Caco-2 (cell line): ENCODE results near the gene DSP. TPM values are rescaled to one million over a fixed set of nuclear protein-coding genes. Genes with fewer than 3 reads are reported as not detected.

Source experiments
- BruUV-seq: library from RNA; stranded (reverse); fragments of 400-500 nt; replicated peaks from 2 replicates; lab custom pipeline; 2021; lab: Mats Ljungman, UMichigan
- CTCF ChIA-PET: fragments of 300-600 bp; sonication (Branson Sonifier 250); formaldehyde crosslinking; loops from one replicate; lab custom pipeline; 2022; ENCODE audit warnings: antibody characterized with exemption; lab: Charles Lee
- POLR2A ChIA-PET: fragments of 300-600 bp; sonication (Branson Sonifier 250); formaldehyde crosslinking; loops from one replicate; lab custom pipeline; 2022; ENCODE audit warnings: antibody characterized with exemption; lab: Charles Lee
- DNase-seq, 2 experiments: peaks; one replicate each; pipeline versions ENCODE4 v3.0.0 to v3.0.0-alpha.2; 2020 to 2022
- H3K27me3 ChIP-seq: replicated peaks from 2 replicates; pipeline ENCODE4 v1.6.0; 2011; ENCODE audit warnings: low read length; ENCODE audit not compliant: control insufficient read depth, insufficient read depth
- H3K36me3 ChIP-seq: 2 replicates; pipeline ENCODE4 v1.5.1; 2011; ENCODE audit warnings: low read length; ENCODE audit not compliant: control insufficient read depth, insufficient read depth
- H3K4me1 ChIP-seq: fragments of 250-450 bp; sonication (Bioruptor Pico); 2 replicates; pipeline ENCODE4 v1.5.1; 2020; ENCODE audit warnings: mild to moderate bottlenecking
- H3K4me3 ChIP-seq: 2 replicates; pipeline ENCODE4 v1.5.1; 2011; ENCODE audit warnings: low read depth, mild to moderate bottlenecking, control low read depth, low read length
- H3K9me3 ChIP-seq: fragments of 250-450 bp; sonication (Bioruptor Pico); 2 replicates; pipeline ENCODE4 v1.5.1; 2020; ENCODE audit warnings: mild to moderate bottlenecking, moderate library complexity
- H3K27ac Mint-ChIP-seq: one replicate; pipeline ENCODE4 v1.8.0; 2022; ENCODE audit warnings: mixed read lengths; ENCODE audit not compliant: unreplicated experiment
- H3K27me3 Mint-ChIP-seq: one replicate; pipeline ENCODE4 v1.8.0; 2022; ENCODE audit warnings: mixed read lengths; ENCODE audit not compliant: insufficient read depth, unreplicated experiment
- H3K36me3 Mint-ChIP-seq: one replicate; pipeline ENCODE4 v1.8.0; 2022; ENCODE audit warnings: mild to moderate bottlenecking, mixed read lengths; ENCODE audit not compliant: insufficient read depth, unreplicated experiment
- H3K4me1 Mint-ChIP-seq: one replicate; pipeline ENCODE4 v1.8.0; 2022; ENCODE audit warnings: low read depth, mixed read lengths; ENCODE audit not compliant: unreplicated experiment
- H3K4me3 Mint-ChIP-seq: one replicate; pipeline ENCODE4 v1.8.0; 2022; ENCODE audit warnings: mild to moderate bottlenecking, moderate library complexity, mixed read lengths; ENCODE audit not compliant: unreplicated experiment
- H3K9me3 Mint-ChIP-seq: one replicate; pipeline ENCODE4 v1.8.0; 2022; ENCODE audit warnings: mixed read lengths; ENCODE audit not compliant: unreplicated experiment
- CTCF ChIP-seq, 2 experiments: fragments of 200-600 bp in 1 of 2; IDR thresholded peaks; 1 replicate in 1 of 2; 2 replicates in 1 of 2; pipeline versions ENCODE4 v1.5.1 to v1.8.0; 2011 to 2022; ENCODE audit warnings: antibody characterized with exemption in 1 of 2, control low read depth in 1 of 2, inconsistent platforms in 1 of 2, low read depth in 1 of 2, low read length in 1 of 2, mild to moderate bottlenecking in 1 of 2, moderate library complexity in 1 of 2; ENCODE audit not compliant: insufficient read depth in 1 of 2, severe bottlenecking in 1 of 2, unreplicated experiment in 1 of 2
- intact Hi-C: fragments of 100-400 bp; cut with micrococcal nuclease; formaldehyde crosslinking; loops from one replicate; pipeline ENCODE4 v1.10.0; 2022; ENCODE audit not compliant: unreplicated experiment
- total RNA-seq: library from RNA; stranded (reverse); gene quantifications from 2 replicates; pipeline ENCODE4 v1.2.3, GENCODE V29; 2022

The DSP gene
- total RNA-seq, 1 experiment from 2014 or later, result 191 TPM

- no peak overlapping the region for H3K4me3 ChIP-seq
- peaks cover 24% of the 10 kb centered on the region for H3K4me1 ChIP-seq
- H3K27me3 ChIP-seq, result no peaks in the 10 kb centered on the region
- no peaks in the 10 kb centered on the region for H3K9me3 ChIP-seq
- H3K4me1 Mint-ChIP-seq, result peaks cover 15% of the 10 kb centered on the region
- H3K27ac Mint-ChIP-seq, result no peak overlapping the region
- H3K36me3 ChIP-seq, result no peaks in the 10 kb centered on the region
- no peaks in the 10 kb centered on the region for H3K36me3 Mint-ChIP-seq
- no peak overlapping the region for H3K4me3 Mint-ChIP-seq
- DNase-seq, result no peak
- no peaks in the 10 kb centered on the region for H3K9me3 Mint-ChIP-seq
- intact Hi-C loops, result no loop called here
- no peaks in the 10 kb centered on the region for H3K27me3 Mint-ChIP-seq
- ChIA-PET CTCF (interaction anchor here (0.7 kb wide), 1 partner anchor 115 kb away, joined by 4 read pairs; no protein-coding TSS in a partner anchor), POLR2A (no interaction called here)
- BruUV-seq, result no TSS peak
- no peak for TF ChIP-seq CTCF (IDR thresholded peaks at IDR 0.05; ENCODE audit: insufficient read depth in 1 of 2, low read depth in 1 of 2, low read length in 1 of 2, severe bottlenecking in 1 of 2, unreplicated experiment in 1 of 2)
These were observed 7.3 kb upstream of the DSP start for GRCh38 chr6:7534192-7534591.

- Mint-ChIP-seq H3K4me3 (no peak overlapping the region), H3K36me3 (peaks cover 1% of the 10 kb centered on the region), H3K9me3 (no peaks in the 10 kb centered on the region), H3K27me3 (no peaks in the 10 kb centered on the region), H3K4me1 (peaks cover 15% of the 10 kb centered on the region), H3K27ac (no peak overlapping the region)
- intact Hi-C loops, result no loop called here
- Histone ChIP-seq H3K4me1 (peaks cover 31% of the 10 kb centered on the region), H3K9me3 (no peaks in the 10 kb centered on the region), H3K27me3 (no peaks in the 10 kb centered on the region), H3K36me3 (no peaks in the 10 kb centered on the region), H3K4me3 (no peak overlapping the region)
- DNase-seq, result no peak
- ChIA-PET CTCF (interaction anchor here (0.7 kb wide), 1 partner anchor 71 kb away, joined by 3 read pairs; no protein-coding TSS in a partner anchor), POLR2A (no interaction called here)
- BruUV-seq, result no TSS peak
- TF ChIP-seq CTCF (IDR thresholded peaks at IDR 0.05; ENCODE audit: insufficient read depth in 1 of 2, low read depth in 1 of 2, low read length in 1 of 2, severe bottlenecking in 1 of 2, unreplicated experiment in 1 of 2), result no peak
These were observed 6.0 kb upstream of the DSP start for GRCh38 chr6:7535498-7535897.

GRCh38 chr6:7537565-7538174 lies 3.8 kb upstream of the DSP start:
- Mint-ChIP-seq H3K27ac (no peak overlapping the region), H3K36me3 (peaks cover 17% of the 10 kb centered on the region), H3K4me1 (peaks cover 15% of the 10 kb centered on the region), H3K9me3 (no peaks in the 10 kb centered on the region), H3K4me3 (no peak overlapping the region), H3K27me3 (no peaks in the 10 kb centered on the region)
- H3K4me1 ChIP-seq, result peaks cover 27% of the 10 kb centered on the region
- BruUV-seq, result no TSS peak
- ChIA-PET POLR2A (interaction anchor here (0.6 kb wide), 1 partner anchor 21 kb away, joined by 3 read pairs; no protein-coding TSS in a partner anchor), CTCF (no interaction called here)
- no peak for DNase-seq
- no peaks in the 10 kb centered on the region for H3K9me3 ChIP-seq
- intact Hi-C loops, result loop anchor here (1.0 kb wide), 1 partner anchor 50 kb away; no protein-coding TSS in a partner anchor
- no peak for TF ChIP-seq CTCF (IDR thresholded peaks at IDR 0.05; ENCODE audit: insufficient read depth in 1 of 2, low read depth in 1 of 2, low read length in 1 of 2, severe bottlenecking in 1 of 2, unreplicated experiment in 1 of 2)
- H3K4me3 ChIP-seq, result no peak overlapping the region
- H3K27me3 ChIP-seq, result no peaks in the 10 kb centered on the region
- no peaks in the 10 kb centered on the region for H3K36me3 ChIP-seq
